ENCODE measurements around the gene AMPD3.
A peak's percentile ranks its signal among the peaks of the same experiment; 100 is the strongest.

AMPD3 gene

DNA sequence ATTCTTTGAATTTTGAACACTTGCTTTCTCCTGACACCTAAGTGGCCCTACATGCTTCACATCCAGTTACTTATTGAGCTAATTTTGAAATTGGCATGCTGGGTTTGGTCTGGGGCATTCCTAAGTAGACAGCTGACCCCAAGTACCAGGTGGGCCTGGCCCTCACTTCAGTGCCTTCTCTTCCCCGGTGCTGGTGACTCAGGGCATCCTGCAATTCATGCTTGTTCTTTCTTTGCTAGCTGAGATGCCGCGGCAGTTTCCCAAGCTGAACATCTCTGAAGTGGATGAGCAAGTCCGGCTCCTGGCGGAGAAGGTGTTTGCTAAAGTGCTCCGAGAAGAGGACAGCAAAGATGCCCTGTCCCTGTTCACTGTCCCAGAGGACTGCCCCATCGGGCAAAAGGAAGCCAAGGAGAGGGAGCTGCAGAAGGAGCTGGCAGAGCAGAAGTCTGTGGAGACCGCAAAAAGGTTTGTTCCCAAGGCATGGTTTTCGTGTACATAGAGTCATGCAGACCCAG lies 6.3 kb downstream of the AMPD3 start:
- H3K36me3 Mint-ChIP-seq = peaks cover 32 to 55% of the 10 kb centered on the region in 2 donors
- H3K27ac Mint-ChIP-seq = peak overlapping the region; percentile 9
- ATAC-seq (replicated peaks) (no peak), DNase-seq (no peak)
- H3K4me3 Mint-ChIP-seq = no peak overlapping the region
- peaks cover 38 to 75% of the 10 kb centered on the region in 2 donors for H3K4me1 Mint-ChIP-seq
- no peaks in the 10 kb centered on the region for H3K9me3 Mint-ChIP-seq
- H3K27me3 Mint-ChIP-seq = no peaks in the 10 kb centered on the region

DNA sequence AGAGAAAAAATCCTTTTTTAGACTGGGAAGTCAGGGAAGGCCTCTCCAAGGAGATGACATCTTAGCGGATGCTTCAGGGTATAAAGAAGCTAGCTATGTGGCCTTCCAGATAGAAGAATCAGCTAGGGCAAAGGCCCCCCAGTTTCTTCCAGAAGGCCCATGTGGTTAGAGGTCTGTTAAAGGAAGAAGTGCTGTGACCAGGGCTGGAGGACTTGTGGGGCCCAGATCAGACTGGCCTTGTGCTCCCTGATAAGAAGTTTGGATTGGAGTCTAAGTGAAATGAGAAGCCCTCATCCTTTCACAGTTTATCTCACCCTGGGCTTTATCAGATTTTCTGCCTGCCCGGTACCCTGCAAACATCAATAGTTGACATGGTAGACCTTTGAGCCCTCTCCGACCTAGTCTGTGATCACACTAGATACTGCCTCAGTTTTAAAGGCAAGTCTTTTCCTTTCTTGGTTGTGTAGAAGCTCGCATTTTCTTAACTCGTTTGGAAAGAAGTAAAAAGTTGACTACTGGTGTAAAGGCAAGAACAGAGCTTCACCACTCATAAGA lies 7.8 kb downstream of the AMPD3 start:
- Mint-ChIP-seq H3K4me3 (no peak overlapping the region), H3K27me3 (no peaks in the 10 kb centered on the region), H3K27ac (no peak overlapping the region), H3K36me3 (peaks cover 42 to 58% of the 10 kb centered on the region in 2 donors), H3K9me3 (no peaks in the 10 kb centered on the region), H3K4me1 (peaks cover 36 to 68% of the 10 kb centered on the region in 2 donors)
- no peak for ATAC-seq (replicated peaks)
- DNase-seq = no peak

DNA sequence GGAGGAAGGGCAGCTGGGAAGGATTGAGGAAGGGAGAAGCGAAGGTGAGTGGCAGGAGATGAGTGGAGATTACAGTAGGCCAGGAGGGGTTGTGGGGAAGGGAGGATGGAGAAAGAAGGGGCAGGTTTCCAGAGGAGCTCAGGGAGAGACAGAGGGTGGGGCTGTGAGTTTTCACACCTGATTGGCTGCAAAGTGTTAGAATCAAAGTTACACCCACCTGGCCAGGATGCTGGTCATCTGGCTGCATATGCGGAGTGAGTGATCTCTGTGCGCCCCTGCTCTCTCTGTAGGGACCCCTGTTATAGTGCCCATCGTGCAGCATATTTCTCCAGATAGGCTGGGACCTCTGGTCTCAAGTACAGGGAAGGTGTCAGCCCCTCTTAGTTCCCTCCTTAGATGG lies 18.3 kb downstream of the AMPD3 start:
- H3K36me3 Mint-ChIP-seq = peaks cover 53 to 79% of the 10 kb centered on the region in 2 donors
- H3K4me1 Mint-ChIP-seq = peaks cover 46 to 68% of the 10 kb centered on the region in 2 donors

DNA sequence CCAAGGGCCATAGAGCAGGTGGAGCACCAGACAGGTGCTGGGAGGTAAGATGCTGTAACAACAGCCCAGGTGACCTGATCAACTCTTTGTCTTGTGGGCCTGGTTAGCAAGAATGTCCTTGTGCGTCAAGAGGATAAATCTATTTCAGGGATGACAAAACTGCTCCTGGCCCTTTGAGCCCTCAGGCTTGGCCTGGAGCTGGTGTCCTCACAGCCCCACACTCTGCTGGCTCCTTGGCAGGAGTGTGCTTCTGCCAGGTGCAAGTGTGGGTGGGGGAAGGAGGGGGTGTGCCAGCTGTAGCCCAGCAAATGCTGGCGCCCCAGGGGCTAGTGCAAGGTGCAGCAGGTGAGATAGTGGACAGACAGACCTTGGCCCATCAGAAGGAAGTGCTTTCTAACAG lies 19.5 kb downstream of the AMPD3 start:
- H3K4me3 Mint-ChIP-seq = no peak overlapping the region
- peaks cover 0 to 1% of the 10 kb centered on the region in 2 donors for H3K9me3 Mint-ChIP-seq
- peaks cover 38 to 59% of the 10 kb centered on the region in 2 donors for H3K4me1 Mint-ChIP-seq
- no peak overlapping the region for H3K27ac Mint-ChIP-seq
- ATAC-seq (replicated peaks) (no peak), DNase-seq (no peak)
- peaks cover 48 to 73% of the 10 kb centered on the region in 2 donors for H3K36me3 Mint-ChIP-seq
- no peaks in the 10 kb centered on the region for H3K27me3 Mint-ChIP-seq

More for the DNA sequence above, 18.3 kb downstream of the AMPD3 start:
- H3K4me3 Mint-ChIP-seq = no peak overlapping the region
- ATAC-seq (replicated peaks) (no peak), DNase-seq (no peak)
- no peaks in the 10 kb centered on the region for H3K27me3 Mint-ChIP-seq
- H3K27ac Mint-ChIP-seq = no peak overlapping the region
- H3K9me3 Mint-ChIP-seq = peaks cover 0 to 3% of the 10 kb centered on the region in 2 donors

DNA sequence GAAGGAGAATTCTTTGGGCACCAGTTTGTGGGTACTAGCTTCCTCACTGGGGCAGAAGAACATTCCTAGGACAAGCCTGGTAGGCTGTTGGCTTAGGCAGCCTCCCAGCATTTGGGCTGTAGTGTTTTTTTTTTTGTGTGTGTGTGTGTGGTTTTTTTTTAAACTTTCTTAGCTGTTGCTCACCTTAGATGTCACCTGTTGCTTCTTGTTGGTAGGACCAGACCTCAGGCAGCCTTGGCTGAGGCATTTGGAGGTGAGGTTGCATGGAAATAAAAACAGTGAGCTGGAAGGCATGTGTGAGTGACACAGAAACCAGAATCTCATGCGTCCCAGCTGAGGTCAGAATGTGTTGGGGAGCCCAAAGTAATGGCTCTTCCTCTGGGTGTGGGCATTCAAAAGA lies 21.3 kb downstream of the AMPD3 start:
- DNase-seq = no peak
- Mint-ChIP-seq H3K36me3 (peaks cover 47 to 76% of the 10 kb centered on the region in 2 donors), H3K27ac (peak overlapping the region; percentile 86)

DNA sequence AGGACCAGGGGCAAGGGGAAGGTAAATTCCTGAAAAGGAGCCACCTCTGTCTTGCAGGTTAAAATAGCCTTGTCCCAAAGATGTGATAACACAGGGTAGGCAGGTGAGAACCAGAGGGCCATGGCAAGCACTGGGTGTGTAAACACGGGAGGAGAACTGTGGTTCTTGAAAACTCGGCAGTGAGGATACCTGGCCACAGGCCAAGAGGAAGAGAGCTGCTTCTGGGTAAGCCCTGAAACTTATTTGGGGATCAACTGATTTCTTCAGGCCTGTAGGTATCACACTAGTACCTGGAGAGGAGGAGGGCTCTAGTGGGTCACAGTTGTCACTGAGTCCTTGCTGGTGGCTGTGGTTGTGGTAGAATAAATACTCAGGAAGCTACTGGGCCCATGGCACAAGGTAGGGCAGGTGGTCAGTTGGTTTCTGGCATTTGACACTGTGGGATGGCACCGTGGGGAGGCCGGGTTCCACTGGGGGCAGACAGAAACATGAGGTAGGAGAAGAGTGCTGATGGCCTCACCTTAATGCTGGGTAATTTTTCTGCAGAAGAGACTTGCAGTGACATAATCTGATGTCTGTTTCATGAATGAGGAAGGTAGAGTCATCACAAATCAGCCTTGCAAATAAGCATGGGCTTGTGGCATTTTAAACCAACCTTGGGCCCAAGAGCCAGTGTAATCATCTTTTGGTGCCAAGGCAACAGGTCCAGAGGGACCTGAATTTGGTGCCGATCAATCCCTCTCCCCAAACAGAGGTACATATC lies 22.0 kb downstream of the AMPD3 start:
- ATAC-seq (replicated peaks) (peak; percentile 42 to 77), DNase-seq (no peak)
- H3K9me3 Mint-ChIP-seq = no peaks in the 10 kb centered on the region
- H3K4me3 Mint-ChIP-seq = peak overlapping the region; percentile 20 to 25
- no peaks in the 10 kb centered on the region for H3K27me3 Mint-ChIP-seq
- H3K27ac Mint-ChIP-seq = peak overlapping the region; percentile 86
- H3K36me3 Mint-ChIP-seq = peaks cover 48 to 74% of the 10 kb centered on the region in 2 donors
- peaks cover 36 to 52% of the 10 kb centered on the region in 2 donors for H3K4me1 Mint-ChIP-seq

More for the DNA sequence above, 21.3 kb downstream of the AMPD3 start:
- no peaks in the 10 kb centered on the region for H3K27me3 Mint-ChIP-seq
- H3K4me1 Mint-ChIP-seq = peaks cover 38 to 52% of the 10 kb centered on the region in 2 donors
- H3K4me3 Mint-ChIP-seq = no peak overlapping the region
- no peak for ATAC-seq (replicated peaks)
- no peaks in the 10 kb centered on the region for H3K9me3 Mint-ChIP-seq

DNA sequence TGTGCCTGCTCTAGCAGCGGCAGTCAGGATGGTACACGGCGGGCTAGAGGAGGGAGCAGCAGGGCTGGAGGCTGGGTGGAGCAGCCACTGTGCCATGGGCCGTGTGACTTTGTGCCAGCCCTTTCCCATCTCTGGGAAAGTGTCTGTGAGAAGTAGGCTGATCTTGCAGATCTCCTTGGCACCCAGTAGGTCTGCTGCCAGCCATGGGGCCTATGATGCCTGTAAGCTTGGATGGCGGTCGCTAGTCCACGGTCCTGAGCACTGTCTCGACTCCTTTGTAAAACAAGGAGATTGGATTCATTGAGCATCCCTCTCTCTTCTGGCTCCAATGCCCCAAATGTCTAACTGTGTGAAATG lies 22.6 kb downstream of the AMPD3 start:
- H3K27ac Mint-ChIP-seq = peak overlapping the region; percentile 10
- DNase-seq (no peak), ATAC-seq (replicated peaks) (peak in 1 of 2 donors; percentile 19)
- H3K4me3 Mint-ChIP-seq = no peak overlapping the region
- peaks cover 48 to 75% of the 10 kb centered on the region in 2 donors for H3K36me3 Mint-ChIP-seq
- no peaks in the 10 kb centered on the region for H3K9me3 Mint-ChIP-seq
- no peaks in the 10 kb centered on the region for H3K27me3 Mint-ChIP-seq
- peaks cover 36 to 51% of the 10 kb centered on the region in 2 donors for H3K4me1 Mint-ChIP-seq

DNA sequence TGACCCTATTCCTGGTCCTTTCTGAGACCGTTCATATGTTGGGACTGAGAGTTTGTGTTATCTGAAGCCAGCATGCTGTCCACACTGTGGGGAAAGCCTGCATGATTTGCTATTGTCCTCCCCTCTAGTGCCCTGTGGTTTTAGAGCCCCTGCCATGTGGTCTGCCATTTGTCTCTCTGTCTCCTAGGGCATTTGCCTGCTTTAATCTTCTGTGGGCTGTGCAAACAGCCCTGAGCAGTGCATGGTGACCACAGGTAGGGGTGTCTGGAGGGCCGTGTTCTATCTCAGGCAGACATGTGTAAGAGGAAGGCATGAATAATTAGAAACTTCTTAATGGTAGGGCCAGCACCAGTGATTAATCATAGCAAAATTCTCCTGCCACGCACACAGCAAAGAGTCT lies 23.0 kb downstream of the AMPD3 start:
- no peaks in the 10 kb centered on the region for H3K9me3 Mint-ChIP-seq
- H3K4me3 Mint-ChIP-seq = no peak overlapping the region
- H3K36me3 Mint-ChIP-seq = peaks cover 50 to 74% of the 10 kb centered on the region in 2 donors
- DNase-seq (no peak), ATAC-seq (replicated peaks) (peak in 1 of 2 donors; percentile 41)
- peaks cover 34 to 47% of the 10 kb centered on the region in 2 donors for H3K4me1 Mint-ChIP-seq
- H3K27me3 Mint-ChIP-seq = no peaks in the 10 kb centered on the region
- peak overlapping the region; percentile 67 for H3K27ac Mint-ChIP-seq

DNA sequence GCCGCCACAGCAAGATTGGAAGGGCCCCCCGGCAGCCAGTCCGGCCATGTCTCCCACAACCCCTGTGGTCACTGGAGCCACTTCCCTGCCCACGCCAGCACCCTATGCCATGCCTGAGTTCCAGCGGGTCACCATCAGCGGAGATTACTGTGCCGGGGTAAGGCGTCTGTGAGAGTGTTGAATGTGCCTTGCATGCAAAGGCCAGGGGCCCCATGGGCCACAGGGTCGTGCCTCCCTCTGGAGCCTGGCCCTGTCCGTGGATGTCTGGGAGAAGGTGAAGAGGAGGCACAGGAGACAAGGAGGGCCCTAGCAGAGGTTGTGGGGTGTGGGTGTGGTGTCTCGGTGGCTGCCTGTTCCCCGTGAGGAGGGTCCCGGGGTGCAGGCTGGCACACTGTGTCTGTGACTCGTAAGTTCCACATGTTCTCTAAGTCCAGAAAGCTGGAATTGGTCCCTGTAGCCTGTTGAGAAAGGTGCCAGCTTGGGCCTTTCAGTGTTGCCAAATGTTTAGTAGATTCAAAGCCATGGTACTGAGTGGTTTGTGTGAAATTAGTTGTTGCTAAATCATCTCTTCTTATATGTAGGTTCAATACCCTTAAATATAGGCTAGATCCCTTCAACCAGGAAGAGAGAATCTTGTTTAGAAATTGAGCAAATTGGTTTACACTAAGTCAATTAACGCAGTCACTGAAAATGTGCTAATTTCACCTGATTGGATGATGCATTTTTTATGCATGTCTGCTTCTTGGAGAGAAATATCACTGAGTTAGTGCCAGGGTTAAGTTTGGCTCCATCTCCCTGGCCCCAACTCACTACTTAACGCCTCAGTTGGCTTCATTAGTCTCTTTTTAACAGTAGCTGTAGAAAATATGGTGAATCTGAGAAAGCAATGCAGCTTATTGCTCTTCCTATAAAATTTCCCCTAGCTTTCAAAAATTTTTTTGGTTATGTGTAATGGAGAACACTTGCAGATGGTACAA lies 23.8 kb downstream of the AMPD3 start:
- Mint-ChIP-seq H3K27ac (peak overlapping the region; percentile 67), H3K36me3 (peaks cover 44 to 67% of the 10 kb centered on the region in 2 donors), H3K27me3 (no peaks in the 10 kb centered on the region), H3K4me3 (no peak overlapping the region), H3K9me3 (no peaks in the 10 kb centered on the region), H3K4me1 (peaks cover 31 to 39% of the 10 kb centered on the region in 2 donors)
- DNase-seq (no peak), ATAC-seq (replicated peaks) (no peak)

DNA sequence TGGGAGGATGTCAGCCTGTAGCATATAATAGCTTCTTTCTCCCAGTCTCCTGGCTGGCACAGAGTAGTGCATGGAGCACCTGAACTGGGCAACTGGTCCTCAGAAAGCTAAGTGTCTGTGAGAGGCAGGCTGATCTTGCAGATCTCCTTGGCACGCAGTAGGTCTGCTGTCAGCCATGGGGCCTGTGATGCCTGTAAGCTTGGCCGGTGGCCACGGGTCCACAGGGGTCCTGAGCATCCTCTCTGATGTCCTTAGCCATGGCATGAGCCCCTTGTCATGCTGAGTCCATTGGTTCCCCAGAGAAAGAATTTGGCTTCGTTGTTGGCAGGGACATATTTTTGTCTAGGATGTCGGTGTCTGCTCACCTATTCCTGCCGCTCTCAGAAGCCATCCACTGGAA lies 25.0 kb downstream of the AMPD3 start:
- no peaks in the 10 kb centered on the region for H3K27me3 Mint-ChIP-seq
- peaks cover 42 to 64% of the 10 kb centered on the region in 2 donors for H3K36me3 Mint-ChIP-seq
- ATAC-seq (replicated peaks) (no peak), DNase-seq (no peak)
- no peaks in the 10 kb centered on the region for H3K9me3 Mint-ChIP-seq
- no peak overlapping the region for H3K4me3 Mint-ChIP-seq
- H3K27ac Mint-ChIP-seq = peak overlapping the region; percentile 67
- H3K4me1 Mint-ChIP-seq = peaks cover 26 to 27% of the 10 kb centered on the region in 2 donors

DNA sequence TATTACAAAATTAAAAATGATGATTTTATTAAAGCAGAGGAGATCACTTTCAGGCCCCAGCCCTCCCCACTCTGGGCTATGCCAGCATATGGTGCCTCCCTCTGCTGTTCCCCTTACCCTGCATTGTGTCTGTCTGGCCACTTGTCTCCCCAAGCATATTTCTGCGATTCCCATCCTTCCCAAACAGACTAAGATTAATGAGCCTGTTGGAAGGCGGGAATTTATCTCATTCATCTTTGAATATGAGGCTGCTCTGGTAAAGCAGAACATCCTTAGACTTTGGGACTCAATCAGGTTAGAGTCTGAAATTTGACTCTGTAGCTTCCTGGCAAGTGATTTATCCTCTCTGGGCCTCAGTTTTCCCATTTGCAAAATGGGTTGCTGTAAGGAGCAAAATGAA lies 25.7 kb downstream of the AMPD3 start:
- Mint-ChIP-seq H3K4me1 (peaks cover 23 to 27% of the 10 kb centered on the region in 2 donors), H3K27ac (no peak overlapping the region), H3K4me3 (no peak overlapping the region), H3K27me3 (no peaks in the 10 kb centered on the region), H3K36me3 (peaks cover 46 to 62% of the 10 kb centered on the region in 2 donors), H3K9me3 (no peaks in the 10 kb centered on the region)
- ATAC-seq (replicated peaks) (no peak), DNase-seq (no peak)

DNA sequence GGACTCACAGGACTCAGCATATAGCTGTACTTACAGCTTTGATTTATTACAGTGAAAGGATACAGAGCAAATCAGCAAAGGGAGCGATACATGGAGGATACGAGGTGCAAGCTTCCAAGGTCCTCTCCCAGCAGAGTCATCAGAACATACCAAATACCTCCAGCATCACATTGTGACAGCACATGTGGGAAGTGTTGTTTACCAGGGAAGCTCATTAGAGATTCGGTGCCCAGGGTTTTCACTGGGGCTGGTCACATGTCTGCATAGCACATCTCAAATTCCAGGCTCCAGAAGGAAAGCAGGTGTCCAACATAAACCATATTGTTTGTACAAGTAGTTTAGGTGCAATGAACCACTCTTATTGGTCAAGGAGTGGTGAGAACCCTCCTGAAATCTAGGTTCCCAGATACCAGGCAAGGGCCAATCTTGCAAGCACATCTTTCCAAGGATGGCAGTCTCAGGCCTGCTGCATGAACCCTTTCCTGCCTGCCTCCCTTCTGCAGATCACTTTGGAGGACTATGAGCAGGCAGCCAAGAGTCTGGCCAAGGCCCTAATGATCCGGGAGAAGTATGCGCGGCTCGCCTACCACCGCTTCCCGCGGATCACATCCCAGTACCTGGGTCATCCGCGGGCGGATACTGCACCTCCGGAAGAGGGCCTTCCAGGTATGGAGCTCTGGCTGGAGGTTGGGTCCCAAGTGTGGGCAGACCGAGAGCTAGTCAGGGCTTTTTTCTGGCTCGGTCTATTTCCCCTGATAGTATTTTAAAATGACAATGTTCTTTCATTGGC lies 26.7 kb downstream of the AMPD3 start:
- Mint-ChIP-seq H3K4me3 (no peak overlapping the region), H3K27ac (no peak overlapping the region), H3K9me3 (no peaks in the 10 kb centered on the region), H3K36me3 (peaks cover 46 to 62% of the 10 kb centered on the region in 2 donors), H3K4me1 (peaks cover 15 to 29% of the 10 kb centered on the region in 2 donors), H3K27me3 (no peaks in the 10 kb centered on the region)
- ATAC-seq (replicated peaks) (no peak), DNase-seq (no peak)

DNA sequence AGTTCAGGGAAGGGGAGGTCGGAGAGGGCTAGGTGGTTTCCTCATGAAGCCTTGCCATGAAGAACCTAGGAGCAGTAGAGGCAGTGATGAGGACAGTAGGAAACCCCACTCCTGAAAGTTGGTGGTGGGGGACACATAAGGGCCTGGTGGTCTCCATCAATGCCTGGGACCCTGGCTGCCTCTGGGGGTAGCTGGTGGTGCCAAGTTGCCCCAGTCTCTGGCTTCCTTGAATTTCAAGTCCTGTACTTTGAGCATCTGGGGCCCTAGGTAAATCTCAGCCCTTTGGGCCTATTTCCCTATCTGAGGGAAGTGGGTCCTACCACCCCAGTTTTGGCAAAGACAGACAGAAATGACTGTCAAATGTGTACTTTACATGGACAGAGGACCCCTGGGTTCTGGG lies 28.1 kb downstream of the AMPD3 start:
- no peak overlapping the region for H3K27ac Mint-ChIP-seq
- peaks cover 15 to 29% of the 10 kb centered on the region in 2 donors for H3K4me1 Mint-ChIP-seq
- no peak for DNase-seq
- H3K9me3 Mint-ChIP-seq = no peaks in the 10 kb centered on the region
- no peaks in the 10 kb centered on the region for H3K27me3 Mint-ChIP-seq
- H3K4me3 Mint-ChIP-seq = no peak overlapping the region
- peaks cover 50 to 67% of the 10 kb centered on the region in 2 donors for H3K36me3 Mint-ChIP-seq
- no peak for ATAC-seq (replicated peaks)

Data from stimulated activated naive B cell treated with anti-CD40 and anti-IgM and Interleukin-4, amounts not matched to agents 10 μg/mL and 1 μg/mL and 100 μg/mL, for 72 hours (primary cell).